RWPE1 (cell line): ENCODE measurements around the gene ENTHD1.

Experiments
- CTCF ChIA-PET: fragments of 350-600 bp; sonication (Branson Sonifier 250); formaldehyde crosslinking; extraction: SDS; loops from one replicate; lab custom pipeline; 2021; lab: Yijun Ruan, JAX
- POLR2A ChIA-PET: fragments of 400-600 bp; formaldehyde crosslinking; extraction: SDS; loops from one replicate; lab custom pipeline; 2020; ENCODE audit warnings: antibody characterized with exemption; ENCODE audit not compliant: low non-redundant PET; lab: Yijun Ruan, JAX
- DNase-seq: peaks from one replicate; pipeline ENCODE4 v3.0.0; 2012; ENCODE audit warnings: low spot score
- H3K27ac ChIP-seq: fragments of 450-650 bp; 2 replicates; pipeline ENCODE4 v1.5.1; 2017
- TF ChIP-seq, protein P1 (sequence below): fragments of 450-650 bp; conservative IDR thresholded peaks from 2 replicates; pipeline ENCODE4 v1.5.1; 2017; ENCODE audit warnings: low read depth, mild to moderate bottlenecking

Gene ENTHD1

GRCh38 chr22:39771486-39771885 lies 122.1 kb downstream of the ENTHD1 start:
- no peak for DNase-seq
- no peak overlapping the region for H3K27ac ChIP-seq
- TF ChIP-seq, protein P1, sequence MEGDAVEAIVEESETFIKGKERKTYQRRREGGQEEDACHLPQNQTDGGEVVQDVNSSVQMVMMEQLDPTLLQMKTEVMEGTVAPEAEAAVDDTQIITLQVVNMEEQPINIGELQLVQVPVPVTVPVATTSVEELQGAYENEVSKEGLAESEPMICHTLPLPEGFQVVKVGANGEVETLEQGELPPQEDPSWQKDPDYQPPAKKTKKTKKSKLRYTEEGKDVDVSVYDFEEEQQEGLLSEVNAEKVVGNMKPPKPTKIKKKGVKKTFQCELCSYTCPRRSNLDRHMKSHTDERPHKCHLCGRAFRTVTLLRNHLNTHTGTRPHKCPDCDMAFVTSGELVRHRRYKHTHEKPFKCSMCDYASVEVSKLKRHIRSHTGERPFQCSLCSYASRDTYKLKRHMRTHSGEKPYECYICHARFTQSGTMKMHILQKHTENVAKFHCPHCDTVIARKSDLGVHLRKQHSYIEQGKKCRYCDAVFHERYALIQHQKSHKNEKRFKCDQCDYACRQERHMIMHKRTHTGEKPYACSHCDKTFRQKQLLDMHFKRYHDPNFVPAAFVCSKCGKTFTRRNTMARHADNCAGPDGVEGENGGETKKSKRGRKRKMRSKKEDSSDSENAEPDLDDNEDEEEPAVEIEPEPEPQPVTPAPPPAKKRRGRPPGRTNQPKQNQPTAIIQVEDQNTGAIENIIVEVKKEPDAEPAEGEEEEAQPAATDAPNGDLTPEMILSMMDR: no peak
- ChIA-PET CTCF (no interaction called here), POLR2A (no interaction called here)

DNA sequence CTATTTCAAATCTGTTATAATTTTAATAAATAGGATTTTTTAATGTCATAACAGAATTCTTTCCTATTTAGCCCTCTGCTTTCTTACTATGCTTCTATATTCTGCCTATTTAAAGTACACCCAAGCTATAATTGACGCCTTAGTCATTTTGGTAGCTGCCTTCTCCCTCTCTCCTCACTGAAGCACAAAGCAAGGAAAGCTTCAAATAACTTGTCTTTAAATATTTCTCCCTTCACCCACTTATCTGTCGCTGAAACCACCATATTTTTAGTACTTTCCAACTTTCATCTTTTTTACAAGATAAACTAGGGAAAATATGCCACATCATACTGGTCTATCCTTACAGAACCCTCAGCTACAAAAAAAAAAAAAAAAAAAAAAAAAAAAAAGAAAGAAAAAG lies 127.9 kb downstream of the ENTHD1 start:
- POLR2A ChIA-PET: no interaction called here
- DNase-seq: no peak
- H3K27ac ChIP-seq: no peak overlapping the region
- TF ChIP-seq, protein P1: no peak
- CTCF ChIA-PET: no interaction called here

- CTCF ChIA-PET: no interaction called here
- H3K27ac ChIP-seq: no peak overlapping the region
Measured at GRCh38 chr22:39765046-39765445, 128.5 kb downstream of the ENTHD1 start.

DNA sequence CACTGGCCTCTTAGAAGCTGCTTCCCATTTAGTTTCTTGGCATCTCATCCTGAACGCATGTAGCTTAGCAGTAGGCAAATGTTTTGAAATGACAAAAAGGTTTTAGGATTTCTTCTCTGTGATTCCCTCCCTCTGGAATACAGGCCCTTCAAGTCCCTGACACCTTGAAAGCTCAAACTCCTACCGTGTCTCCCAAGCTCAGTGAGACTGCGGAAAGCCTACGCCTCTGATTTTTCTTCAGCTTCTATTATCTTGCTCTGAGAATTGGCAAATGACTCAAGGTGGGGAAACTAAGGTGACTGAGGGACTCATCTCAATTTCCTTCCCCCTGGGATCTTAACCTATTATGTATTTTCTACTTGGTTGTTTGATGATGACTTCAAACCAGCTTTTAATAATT lies 130.3 kb downstream of the ENTHD1 start:
- POLR2A ChIA-PET: no interaction called here

More at GRCh38 chr22:39765046-39765445, 128.5 kb downstream of the ENTHD1 start:
- no peak for DNase-seq
- POLR2A ChIA-PET: no interaction called here
- TF ChIP-seq, protein P1: no peak

GRCh38 chr22:39750759-39751158 lies 142.8 kb downstream of the ENTHD1 start:
- DNase-seq: no peak
- no peak overlapping the region for H3K27ac ChIP-seq
- CTCF ChIA-PET: no interaction called here
- TF ChIP-seq, protein P1: no peak
- POLR2A ChIA-PET: no interaction called here

More for the DNA sequence above, 130.3 kb downstream of the ENTHD1 start:
- CTCF ChIA-PET: no interaction called here
- no peak overlapping the region for H3K27ac ChIP-seq
- no peak for DNase-seq
- TF ChIP-seq, protein P1: no peak

- DNase-seq: peak; percentile 9
- POLR2A ChIA-PET: no interaction called here
- CTCF ChIA-PET: no interaction called here
- H3K27ac ChIP-seq: no peak overlapping the region
- TF ChIP-seq, protein P1: no peak
Measured at GRCh38 chr22:39748877-39749276, 144.7 kb downstream of the ENTHD1 start.
